K562 (cell line): ENCODE measurements around the gene TSC1. TPM values are rescaled to one million over a fixed set of nuclear protein-coding genes. Genes with fewer than 3 reads are reported as not detected.

Experiments
- ATAC-seq: fragments of 200-7000 bp; cut with Tn5 transposase; 3 replicates; pipeline ENCODE4 v1.9.1; 2020; ENCODE audit warnings: moderate library complexity
- BruUV-seq: library from RNA; stranded (reverse); fragments of 400-500 nt; replicated peaks from 2 replicates; lab custom pipeline; 2021; lab: Mats Ljungman, UMichigan
- CTCF ChIA-PET: fragments of 300-600 bp; formaldehyde crosslinking; extraction: SDS; loops from one replicate; lab custom pipeline; 2021; ENCODE audit warnings: low intra/inter-chr PET ratio; lab: Yijun Ruan, JAX
- POLR2A ChIA-PET: fragments of 300-600, 350-650 bp; sonication (Branson Sonifier 250); formaldehyde crosslinking; extraction: SDS; loops from one replicate; lab custom pipeline; 2021; ENCODE audit warnings: antibody characterized with exemption, inconsistent platforms; lab: Yijun Ruan, JAX
- DNase-seq, 4 experiments: peaks; one replicate each; pipeline versions ENCODE4 v3.0.0 to v3.0.0-alpha.2; 2011 to 2018; ENCODE audit warnings: low spot score in 3 of 4, mixed read lengths in 3 of 4; ENCODE audit errors: extremely low read depth in 1 of 4
- FAIRE-seq: peaks from 2 replicates; lab custom pipeline; 2011; peaks lifted over from hg19 to GRCh38; lab: Jason Lieb, UNC
- H2AFZ ChIP-seq: 2 replicates; pipeline ENCODE4 v1.6.0; 2011; ENCODE audit warnings: low read depth, low read length, control low read depth, inconsistent platforms
- H3K27ac ChIP-seq: fragments of 200-600 bp; 3 replicates; pipeline ENCODE4 v1.8.0; 2011; ENCODE audit warnings: low read depth, mild to moderate bottlenecking, control low read depth, inconsistent platforms, low read length, moderate library complexity, mixed read lengths; ENCODE audit errors: extremely low read depth
- H3K27me3 ChIP-seq, 2 experiments: fragments of 300-600 bp in 1 of 2; 2 replicates in 1 of 2; 3 replicates in 1 of 2; pipeline versions ENCODE4 v1.6.0 to v1.8.0; 2011; ENCODE audit warnings: inconsistent platforms in 2 of 2, low read length in 2 of 2, mild to moderate bottlenecking in 1 of 2, mixed read lengths in 1 of 2, moderate library complexity in 1 of 2; ENCODE audit not compliant: control insufficient read depth in 2 of 2, insufficient read depth in 2 of 2
- H3K36me3 ChIP-seq: fragments of 300-600 bp; 3 replicates; pipeline ENCODE4 v1.8.0; 2011; ENCODE audit warnings: mild to moderate bottlenecking, low read length, inconsistent platforms; ENCODE audit not compliant: control insufficient read depth, insufficient read depth
- H3K4me1 ChIP-seq, 2 experiments: fragments of 200-600 bp in 1 of 2; replicated peaks in 1 of 2; 2 replicates in 1 of 2; 3 replicates in 1 of 2; pipeline versions ENCODE4 v1.5.1 to v1.8.0; 2011; ENCODE audit warnings: inconsistent platforms in 2 of 2, low read length in 2 of 2, mild to moderate bottlenecking in 1 of 2, mixed read lengths in 1 of 2, moderate library complexity in 1 of 2; ENCODE audit not compliant: control insufficient read depth in 2 of 2, insufficient read depth in 2 of 2
- H3K4me2 ChIP-seq: 2 replicates; pipeline ENCODE4 v1.6.1; 2011; ENCODE audit warnings: low read length, control low read depth, inconsistent platforms, mixed read lengths; ENCODE audit not compliant: insufficient read depth
- H3K4me3 ChIP-seq: fragments of 200-600 bp; sonication (generic), shearing (Covaris generic); 2 replicates; pipeline ENCODE4 v1.5.1; 2016; ENCODE audit warnings: control low read depth, inconsistent platforms
- H3K79me2 ChIP-seq: fragments of 200-600 bp; 3 replicates; pipeline ENCODE4 v1.8.0; 2011; ENCODE audit warnings: low read length, inconsistent platforms; ENCODE audit not compliant: control insufficient read depth, insufficient read depth
- H3K9ac ChIP-seq, 2 experiments: 2 replicates each; pipeline versions ENCODE4 v1.6.0 to v1.6.1; 2011; ENCODE audit warnings: low read depth in 2 of 2, low read length in 2 of 2, control low read depth in 1 of 2, inconsistent platforms in 1 of 2, mild to moderate bottlenecking in 1 of 2, mixed read lengths in 1 of 2; ENCODE audit not compliant: insufficient read depth in 1 of 2
- H3K9me1 ChIP-seq: one replicate; pipeline ENCODE4 v1.6.0; 2011; ENCODE audit warnings: inconsistent platforms, mild to moderate bottlenecking, low read length, moderate library complexity; ENCODE audit not compliant: control insufficient read depth, insufficient read depth
- H3K9me3 ChIP-seq: replicated peaks from 2 replicates; pipeline ENCODE4 v1.5.1; 2011; ENCODE audit warnings: low read depth, low read length, inconsistent platforms; ENCODE audit not compliant: control insufficient read depth, insufficient read depth
- H4K20me1 ChIP-seq: replicated peaks from 2 replicates; pipeline ENCODE4 v1.6.1; 2011; ENCODE audit warnings: low read length, inconsistent platforms, mixed read lengths; ENCODE audit not compliant: control insufficient read depth, insufficient read depth
- HDAC2 ChIP-seq: fragments of 450-650 bp; IDR thresholded peaks from 2 replicates; pipeline ENCODE4 v1.6.1; 2016; ENCODE audit warnings: mild to moderate bottlenecking
- HMGXB4 ChIP-seq: sonication (generic); formaldehyde crosslinking; IDR thresholded peaks from 2 replicates; pipeline ENCODE4 v1.8.1; 2023; ENCODE audit warnings: mild to moderate bottlenecking, missing genetic modification reagents
- RFX1 ChIP-seq: fragments of 450-650 bp; IDR thresholded peaks from 2 replicates; pipeline ENCODE4 v1.6.1; 2016; ENCODE audit warnings: mild to moderate bottlenecking, moderate library complexity
- U2AF1 ChIP-seq: fragments of 200-400 bp; formaldehyde crosslinking; optimal IDR thresholded peaks from 2 replicates; pipeline ENCODE3; 2017; ENCODE audit warnings: mild to moderate bottlenecking, low read depth, low read length, moderate library complexity
- ZNF12 ChIP-seq: sonication (generic); formaldehyde crosslinking; IDR thresholded peaks from 2 replicates; pipeline ENCODE4 v1.4.0; 2020; ENCODE audit warnings: mild to moderate bottlenecking, missing genetic modification reagents
- ZNF830 ChIP-seq: fragments of 250-450 bp; sonication (Bioruptor Pico); IDR thresholded peaks from 2 replicates; pipeline ENCODE4 v1.5.0; 2021; ENCODE audit warnings: mild to moderate bottlenecking
- WGBS: fragments of 100-300 bp; shearing (Covaris generic); methylation state at CpG from one replicate; pipeline ENCODE4 v1.1.6; 2016; ENCODE audit warnings: low coverage, mixed read lengths; ENCODE audit not compliant: insufficient coverage; ENCODE audit errors: missing lambda C conversion rate; 5-methylcytosine and 5-hydroxymethylcytosine counted together
- in situ Hi-C: fragments of 300-500 bp; cut with MboI; formaldehyde crosslinking; loops from 4 replicates; pipeline ENCODE4 v1.15.0; 2018; ENCODE audit warnings: inconsistent platforms, mixed read lengths
- intact Hi-C: fragments of 100-400 bp; cut with micrococcal nuclease; formaldehyde crosslinking; loops from 2 replicates; pipeline ENCODE4 v1.14.2; 2022
- polyA plus RNA-seq, 8 experiments: library from polyadenylated mRNA; depleted of rRNA in 4 of 8; stranded (reverse) in 5 of 8; unstranded in 3 of 8; fragments of >200 nt; fragmentation: Nextera tagmentation in 2 of 8; fragmentation: Illumina TruSeq in 1 of 8; extraction: Ambion mirVana in 2 of 8; extraction: Trizol in 1 of 8; gene quantifications; 2 replicates each; pipeline versions ENCODE4 v1.2.1 to v1.2.3, GENCODE V29; 2011 to 2014; ENCODE audit warnings: inconsistent platforms in 1 of 8, missing spikeins in 1 of 8
- total RNA-seq, 7 experiments: library from RNA; depleted of rRNA in 6 of 7; stranded (reverse); fragments of >200 nt in 6 of 7; fragmentation: Illumina TruSeq in 2 of 7; extraction: Trizol in 2 of 7; gene quantifications; 2 replicates each; pipeline versions ENCODE4 v1.2.1 to v1.2.3, GENCODE V29; 2011 to 2021; ENCODE audit warnings: low replicate concordance in 1 of 7

The TSC1 gene
- total and polyA plus RNA-seq, 9 of the 15 experiments (the other 6 are each of a cell fraction or from before 2014, with no cell fraction given) = 6.9 to 37.6 (median 18.6) TPM

GRCh38 chr9:132878695-132879456, 65.5 kb downstream of the TSC1 start, which contains the start of gene SPACA9:
TSS of gene SPACA9 (plus strand) at chr9:132878898. CDS start at chr9:132883948, 5,050 bp downstream.
- peak within 1 kb of the TSS; percentile 100 for H2AFZ ChIP-seq
- ATAC-seq = peak; percentile 66
- peak within 1 kb of the TSS; percentile 88 to 92 for H3K9ac ChIP-seq
- H3K4me2 ChIP-seq = peak within 1 kb of the TSS; percentile 95
- peaks cover 4% of the 10 kb centered on the region; the same call in 1 of the 2 replicates for H4K20me1 ChIP-seq
- peak; percentile 48 for FAIRE-seq
- in situ Hi-C loops (no loop called here), intact Hi-C loops (no loop called here)
- no peaks in the 10 kb centered on the region for H3K36me3 ChIP-seq
- ChIA-PET POLR2A (interaction anchor here (0.7 to 1.4 kb wide), 3 partner anchors 9 to 19 kb away, joined by 3 to 6 read pairs (median 3); no protein-coding TSS in a partner anchor), CTCF (no interaction called here)
- H3K9me3 ChIP-seq = no peaks in the 10 kb centered on the region
- no peaks in the 10 kb centered on the region for H3K79me2 ChIP-seq
- H3K27me3 ChIP-seq = peaks cover 26 to 50% of the 10 kb centered on the region in 2 experiments; a peak in 4 of 5 replicates
- BruUV-seq = no TSS peak
- 38% methylated on average over 31 of the region's 42 CpGs for WGBS
- peak within 1 kb of the TSS; percentile 100 for H3K4me3 ChIP-seq
- TF ChIP-seq ZNF12 (CRISPR knock-in tag) (0 out of 2 replicates have a peak, but pooled peaks have one; percentile 29), RFX1 (peak; percentile 55), ZNF830 (CRISPR knock-in tag) (no peak), HMGXB4 (CRISPR knock-in tag) (no peak), U2AF1 (no peak), HDAC2 (0 out of 2 replicates have a peak, but pooled peaks have one; percentile 1)
- TF ChIP-seq, all 486 proteins: peak for 3
- peak; percentile 55 to 91 (median 74) for DNase-seq
- H3K27ac ChIP-seq = peak within 1 kb of the TSS; percentile 68; the same call in 2 of the 3 replicates
- peaks cover 0 to 18% of the 10 kb centered on the region in 2 experiments; a peak in 3 of 5 replicates for H3K4me1 ChIP-seq
- no peaks in the 10 kb centered on the region for H3K9me1 ChIP-seq
